Brain microvascular endothelial cell (primary cell): ENCODE results near the gene KCNMB2.

Experiments
- DNase-seq: peaks from one replicate; pipeline ENCODE4 v3.0.0-alpha.2; 2020
- H3K27ac ChIP-seq: fragments of 250-450 bp; sonication (Bioruptor Pico); 2 replicates; pipeline ENCODE4 v1.5.1; 2020; ENCODE audit warnings: mild to moderate bottlenecking, moderate library complexity
- H3K27me3 ChIP-seq: fragments of 250-450 bp; sonication (Bioruptor Pico); replicated peaks from 2 replicates; pipeline ENCODE4 v1.5.1; 2020; ENCODE audit warnings: mild to moderate bottlenecking
- H3K36me3 ChIP-seq: fragments of 250-450 bp; sonication (Bioruptor Pico); replicated peaks from 2 replicates; pipeline ENCODE4 v1.5.1; 2020; ENCODE audit warnings: mild to moderate bottlenecking
- H3K4me3 ChIP-seq: 2 replicates; pipeline ENCODE4 v1.5.1; 2011; ENCODE audit warnings: low read depth, mild to moderate bottlenecking, control low read depth, low read length, moderate library complexity
- in situ Hi-C: cut with HindIII; loops from 2 replicates; pipeline ENCODE4 v1.10.0; 2017; ENCODE audit warnings: low sequenced_read_pairs, low pct_ligation_motif_present
- TF ChIP-seq, protein P1 (sequence below): IDR thresholded peaks from 2 replicates; pipeline ENCODE4 v1.5.1; 2011; ENCODE audit warnings: low read depth, mild to moderate bottlenecking, moderate library complexity, low read length, control low read depth, inconsistent platforms; ENCODE audit errors: missing control alignments

Gene KCNMB2

DNA sequence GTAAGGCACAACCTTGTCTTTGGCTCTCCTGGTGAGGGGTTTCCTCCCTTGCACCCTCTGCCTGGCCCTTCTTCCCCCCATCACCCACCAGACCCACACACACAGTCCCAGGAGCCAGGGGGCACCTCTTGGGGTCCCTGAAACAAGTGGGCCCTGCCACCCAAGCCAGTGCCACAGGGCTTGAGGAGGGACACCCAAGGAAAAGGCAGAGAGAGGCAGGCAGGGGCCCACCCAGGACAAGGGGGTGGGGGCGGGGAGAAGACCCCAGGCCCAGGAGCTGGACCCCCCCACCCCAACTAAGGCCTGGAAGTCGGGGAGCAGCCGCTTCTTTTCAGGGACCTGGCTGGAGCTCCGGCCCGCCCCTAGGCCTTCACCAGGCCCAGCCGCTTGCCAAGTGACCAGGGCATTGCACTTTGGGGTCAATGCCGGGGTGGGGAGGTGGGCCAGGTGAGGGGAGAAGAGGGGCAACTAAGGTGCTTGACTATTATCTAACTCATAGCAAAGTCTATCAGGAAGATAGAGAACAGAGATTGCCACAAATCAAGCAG is 88.9 kb downstream of the KCNMB2 start:
- TF ChIP-seq, protein P1, sequence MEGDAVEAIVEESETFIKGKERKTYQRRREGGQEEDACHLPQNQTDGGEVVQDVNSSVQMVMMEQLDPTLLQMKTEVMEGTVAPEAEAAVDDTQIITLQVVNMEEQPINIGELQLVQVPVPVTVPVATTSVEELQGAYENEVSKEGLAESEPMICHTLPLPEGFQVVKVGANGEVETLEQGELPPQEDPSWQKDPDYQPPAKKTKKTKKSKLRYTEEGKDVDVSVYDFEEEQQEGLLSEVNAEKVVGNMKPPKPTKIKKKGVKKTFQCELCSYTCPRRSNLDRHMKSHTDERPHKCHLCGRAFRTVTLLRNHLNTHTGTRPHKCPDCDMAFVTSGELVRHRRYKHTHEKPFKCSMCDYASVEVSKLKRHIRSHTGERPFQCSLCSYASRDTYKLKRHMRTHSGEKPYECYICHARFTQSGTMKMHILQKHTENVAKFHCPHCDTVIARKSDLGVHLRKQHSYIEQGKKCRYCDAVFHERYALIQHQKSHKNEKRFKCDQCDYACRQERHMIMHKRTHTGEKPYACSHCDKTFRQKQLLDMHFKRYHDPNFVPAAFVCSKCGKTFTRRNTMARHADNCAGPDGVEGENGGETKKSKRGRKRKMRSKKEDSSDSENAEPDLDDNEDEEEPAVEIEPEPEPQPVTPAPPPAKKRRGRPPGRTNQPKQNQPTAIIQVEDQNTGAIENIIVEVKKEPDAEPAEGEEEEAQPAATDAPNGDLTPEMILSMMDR: no peak
- no peak overlapping the region for H3K4me3 ChIP-seq
- no peak overlapping the region for H3K27ac ChIP-seq
- DNase-seq: no peak
- H3K36me3 ChIP-seq: no peaks in the 10 kb centered on the region
- in situ Hi-C loops: no loop called here
- no peaks in the 10 kb centered on the region for H3K27me3 ChIP-seq

DNA sequence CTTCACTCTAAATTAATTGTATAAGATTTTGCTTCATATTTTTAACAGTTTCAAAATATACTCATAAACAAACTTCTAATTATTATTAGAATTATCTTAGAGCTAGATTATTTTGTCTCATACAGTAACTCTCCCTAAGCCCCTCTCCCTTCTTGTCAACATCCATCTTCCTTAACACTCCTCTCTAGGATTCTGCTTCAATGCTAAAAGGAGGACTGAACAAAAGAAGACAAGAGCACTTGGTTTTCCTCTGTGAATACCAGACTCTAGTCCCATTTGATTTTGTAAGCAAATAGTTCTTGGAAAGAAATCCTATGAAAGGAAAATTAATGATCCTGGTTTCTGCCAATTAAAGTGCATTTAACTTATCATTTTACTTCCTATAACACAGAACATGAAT is 91.8 kb downstream of the KCNMB2 start:
- Histone ChIP-seq H3K4me3 (no peak overlapping the region), H3K27ac (no peak overlapping the region), H3K27me3 (no peaks in the 10 kb centered on the region), H3K36me3 (no peaks in the 10 kb centered on the region)
- DNase-seq: no peak
- TF ChIP-seq, protein P1: no peak
- in situ Hi-C loops: no loop called here

GRCh38 chr3:178629430-178630178 is 93.4 kb downstream of the KCNMB2 start:
- Histone ChIP-seq H3K27ac (no peak overlapping the region), H3K27me3 (no peaks in the 10 kb centered on the region), H3K4me3 (no peak overlapping the region), H3K36me3 (no peaks in the 10 kb centered on the region)
- TF ChIP-seq, protein P1: no peak
- in situ Hi-C loops: no loop called here
- no peak for DNase-seq

- in situ Hi-C loops: no loop called here
- no peak for DNase-seq
- Histone ChIP-seq H3K27ac (no peak overlapping the region), H3K27me3 (no peaks in the 10 kb centered on the region), H3K36me3 (no peaks in the 10 kb centered on the region), H3K4me3 (no peak overlapping the region)
- TF ChIP-seq, protein P1: no peak
These were observed 95.7 kb downstream of the KCNMB2 start for GRCh38 chr3:178631950-178632349.

GRCh38 chr3:178634975-178635374 is 98.7 kb downstream of the KCNMB2 start:
- no peak overlapping the region for H3K4me3 ChIP-seq
- in situ Hi-C loops: no loop called here
- no peaks in the 10 kb centered on the region for H3K27me3 ChIP-seq
- no peak overlapping the region for H3K27ac ChIP-seq
- H3K36me3 ChIP-seq: no peaks in the 10 kb centered on the region
- no peak for DNase-seq
- TF ChIP-seq, protein P1: no peak
